Measurements from ENCODE around the gene LY6G6D.

LY6G6D gene

GRCh38 chr6:31715022-31715958 is at the start of gene LY6G6D:
TSS of gene LY6G6D (plus strand) at chr6:31715348. CDS start at chr6:31715356, 8 bp downstream.
- TF ChIP-seq, protein P1, sequence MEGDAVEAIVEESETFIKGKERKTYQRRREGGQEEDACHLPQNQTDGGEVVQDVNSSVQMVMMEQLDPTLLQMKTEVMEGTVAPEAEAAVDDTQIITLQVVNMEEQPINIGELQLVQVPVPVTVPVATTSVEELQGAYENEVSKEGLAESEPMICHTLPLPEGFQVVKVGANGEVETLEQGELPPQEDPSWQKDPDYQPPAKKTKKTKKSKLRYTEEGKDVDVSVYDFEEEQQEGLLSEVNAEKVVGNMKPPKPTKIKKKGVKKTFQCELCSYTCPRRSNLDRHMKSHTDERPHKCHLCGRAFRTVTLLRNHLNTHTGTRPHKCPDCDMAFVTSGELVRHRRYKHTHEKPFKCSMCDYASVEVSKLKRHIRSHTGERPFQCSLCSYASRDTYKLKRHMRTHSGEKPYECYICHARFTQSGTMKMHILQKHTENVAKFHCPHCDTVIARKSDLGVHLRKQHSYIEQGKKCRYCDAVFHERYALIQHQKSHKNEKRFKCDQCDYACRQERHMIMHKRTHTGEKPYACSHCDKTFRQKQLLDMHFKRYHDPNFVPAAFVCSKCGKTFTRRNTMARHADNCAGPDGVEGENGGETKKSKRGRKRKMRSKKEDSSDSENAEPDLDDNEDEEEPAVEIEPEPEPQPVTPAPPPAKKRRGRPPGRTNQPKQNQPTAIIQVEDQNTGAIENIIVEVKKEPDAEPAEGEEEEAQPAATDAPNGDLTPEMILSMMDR (IDR thresholded peaks at IDR 0.05): no peak

- TF ChIP-seq, protein P1 (IDR thresholded peaks at IDR 0.05): no peak
Measured at GRCh38 chr6:31665501-31666336, 49.4 kb upstream of the LY6G6D start, which contains the start of gene CSNK2B. TSS of gene CSNK2B (plus strand) at chr6:31666080. CDS start at chr6:31666832, 752 bp downstream.

DNA sequence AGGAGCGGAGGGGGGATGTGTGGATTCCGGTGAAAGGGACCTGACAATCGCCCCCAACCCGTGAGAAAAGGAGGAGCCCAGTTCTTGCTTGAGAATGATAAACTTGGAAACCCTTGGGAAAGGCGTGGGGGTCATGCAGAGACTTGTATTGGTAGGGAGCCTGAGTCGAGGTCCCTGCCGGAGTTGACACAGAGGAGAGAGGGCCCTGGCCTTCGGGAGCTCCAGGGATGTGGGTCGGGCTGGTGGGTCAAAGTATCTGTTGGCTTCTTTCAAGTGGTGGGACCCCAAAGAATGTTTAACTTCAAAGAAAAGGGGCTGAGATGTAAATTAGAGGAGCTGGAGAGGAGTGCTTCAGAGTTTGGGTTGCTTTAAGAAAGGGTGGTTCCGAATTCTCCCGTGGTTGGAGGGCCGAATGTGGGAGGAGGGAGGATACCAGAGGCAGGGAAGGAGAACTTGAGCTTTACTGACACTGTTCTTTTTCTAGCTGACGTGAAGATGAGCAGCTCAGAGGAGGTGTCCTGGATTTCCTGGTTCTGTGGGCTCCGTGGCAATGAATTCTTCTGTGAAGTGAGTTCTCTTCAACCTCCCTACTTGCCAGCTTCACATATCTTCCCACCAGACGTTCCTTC is 48.7 kb upstream of the LY6G6D start:
- TF ChIP-seq, protein P1 (IDR thresholded peaks at IDR 0.05): no peak

DNA sequence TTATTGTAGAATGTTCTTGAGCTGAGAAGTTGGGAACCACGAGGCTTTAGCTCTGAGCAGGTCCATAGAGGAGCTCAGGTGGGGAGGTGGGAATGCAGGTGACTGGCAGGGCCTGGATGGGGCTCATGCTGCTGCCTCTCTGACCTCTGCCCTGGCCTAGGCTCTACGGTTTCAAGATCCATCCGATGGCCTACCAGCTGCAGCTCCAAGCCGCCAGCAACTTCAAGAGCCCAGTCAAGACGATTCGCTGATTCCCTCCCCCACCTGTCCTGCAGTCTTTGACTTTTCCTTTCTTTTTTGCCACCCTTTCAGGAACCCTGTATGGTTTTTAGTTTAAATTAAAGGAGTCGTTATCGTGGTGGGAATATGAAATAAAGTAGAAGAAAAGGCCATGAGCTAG is 45.5 kb upstream of the LY6G6D start, which contains the start of gene LY6G5B:
LY6G5B (plus strand) TSS at position 301 of the 400 bp plus-strand sequence. CDS start 975 bp downstream, outside the sequence.
- TF ChIP-seq, protein P1 (IDR thresholded peaks at IDR 0.05): no peak

DNA sequence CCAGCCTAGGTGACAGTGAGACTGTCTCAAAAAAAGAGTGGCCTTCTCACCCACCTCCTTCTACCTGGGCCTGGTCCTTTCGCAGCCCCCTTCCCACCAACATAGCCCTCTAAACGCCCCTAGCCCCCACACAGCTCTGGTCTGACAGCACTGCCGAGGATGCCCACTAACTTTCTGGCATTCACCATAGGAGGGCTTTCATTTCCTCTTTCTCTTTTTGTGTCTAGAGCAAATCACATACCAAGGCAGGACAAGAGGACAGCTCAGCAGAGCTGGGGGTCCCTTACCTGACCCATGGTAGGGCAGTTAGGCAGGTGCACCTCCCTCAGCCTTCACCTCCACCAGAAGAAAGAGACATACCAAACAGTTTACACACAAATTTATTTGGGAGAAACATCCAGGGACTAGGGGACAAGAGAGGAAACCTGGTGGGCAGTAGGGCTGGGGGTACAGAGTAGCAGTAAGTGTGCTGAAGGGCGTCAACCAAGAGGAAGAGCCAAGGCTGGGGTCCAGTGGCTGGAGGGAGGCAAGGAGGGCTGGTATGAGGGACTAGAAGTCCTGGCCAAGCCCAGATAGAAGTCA is 38.7 kb upstream of the LY6G6D start:
- TF ChIP-seq, protein P1 (IDR thresholded peaks at IDR 0.05): no peak

- TF ChIP-seq, protein P1 (IDR thresholded peaks at IDR 0.05): no peak
Measured at GRCh38 chr6:31676904-31677303, 38.2 kb upstream of the LY6G6D start.

GRCh38 chr6:31677955-31678354 is 37.2 kb upstream of the LY6G6D start:
- TF ChIP-seq, protein P1 (IDR thresholded peaks at IDR 0.05): no peak
